ENCODE data around the gene ADGRG3.
"Not testable (repeated sequence)": the region's sequence is repeated elsewhere in the genome, so short reads cannot be mapped to it uniquely, and the experiment has no call there.

Gene ADGRG3

DNA sequence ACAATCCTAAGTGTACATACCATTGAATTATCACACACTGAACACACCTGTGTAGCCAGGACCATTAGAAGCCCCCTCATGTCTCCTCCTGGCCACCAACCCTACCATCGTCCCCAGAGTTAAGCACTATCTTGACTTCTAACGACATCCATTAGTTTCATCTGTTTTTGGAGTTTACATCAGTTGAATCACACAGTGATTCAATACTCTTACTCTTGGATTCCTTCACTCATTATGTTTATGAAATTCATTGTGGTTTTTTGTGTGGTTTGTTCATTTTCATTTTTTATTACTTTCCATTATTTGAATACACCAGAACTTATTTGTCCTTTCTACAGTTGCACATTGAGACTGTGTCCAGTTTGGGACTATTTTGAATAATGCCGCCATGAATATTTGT, 40.1 kb downstream of the ADGRG3 start:
- Histone ChIP-seq H3K4me1 (ENCODE audit: control insufficient read depth, insufficient read depth, low read length) (no peaks in the 10 kb centered on the region), H3K4me3 (ENCODE audit: low read length) (no peak overlapping the region), H3K9ac (ENCODE audit: low read length) (no peak overlapping the region), H3K27me3 (ENCODE audit: control insufficient read depth, insufficient read depth, low read length) (no peaks in the 10 kb centered on the region), H3K36me3 (ENCODE audit: control insufficient read depth, insufficient read depth, low read length) (no peaks in the 10 kb centered on the region), H3K27ac (ENCODE audit: low read depth, low read length) (no peak overlapping the region)

DNA sequence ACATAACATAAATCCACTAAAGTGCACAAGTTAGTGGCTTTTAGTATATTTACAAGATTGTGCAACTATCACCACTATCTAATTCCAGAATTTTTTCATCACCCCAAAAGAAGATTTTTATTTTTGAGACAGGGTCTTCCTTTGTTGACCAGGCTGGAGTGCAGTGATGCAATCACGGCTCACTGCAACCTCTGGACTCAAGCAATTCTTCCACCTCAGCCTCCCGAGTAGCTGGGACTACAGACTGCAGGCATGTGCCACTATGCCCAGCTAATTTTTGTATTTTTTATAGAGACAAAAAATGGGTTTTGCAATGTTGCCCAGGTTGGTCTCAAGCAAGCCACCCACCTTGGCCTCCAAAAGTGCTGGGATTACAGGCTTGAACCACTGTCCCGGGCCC, 41.6 kb downstream of the ADGRG3 start:
- H3K4me1 ChIP-seq (ENCODE audit: control insufficient read depth, insufficient read depth, low read length), result no peaks in the 10 kb centered on the region
- no peaks in the 10 kb centered on the region for H3K27me3 ChIP-seq (ENCODE audit: control insufficient read depth, insufficient read depth, low read length)
- no peaks in the 10 kb centered on the region for H3K36me3 ChIP-seq (ENCODE audit: control insufficient read depth, insufficient read depth, low read length)

DNA sequence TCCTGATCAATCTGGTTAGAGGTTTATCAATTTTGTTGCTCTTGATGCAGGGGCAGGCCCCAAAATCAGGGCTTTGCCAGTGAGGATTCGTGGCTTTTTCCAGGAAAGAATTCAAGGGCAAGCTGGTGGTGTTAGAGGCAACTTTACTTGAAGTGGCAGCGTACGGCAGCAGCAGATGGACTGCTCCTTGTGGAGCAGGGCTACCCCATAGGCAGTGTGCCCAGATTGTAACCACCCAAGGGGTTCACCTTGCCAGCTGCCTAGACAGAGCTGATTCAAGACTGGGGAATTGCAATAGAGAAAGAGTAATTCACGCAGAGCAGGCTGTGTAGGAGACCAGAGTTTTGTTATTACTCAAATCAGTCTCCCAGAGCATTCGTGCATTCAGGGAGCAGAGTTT, 43.2 kb downstream of the ADGRG3 start:
- Histone ChIP-seq H3K4me1 (ENCODE audit: control insufficient read depth, insufficient read depth, low read length) (no peaks in the 10 kb centered on the region), H3K36me3 (ENCODE audit: control insufficient read depth, insufficient read depth, low read length) (no peaks in the 10 kb centered on the region), H3K4me3 (ENCODE audit: low read length) (no peak overlapping the region), H3K27me3 (ENCODE audit: control insufficient read depth, insufficient read depth, low read length) (no peaks in the 10 kb centered on the region), H3K9ac (ENCODE audit: low read length) (no peak overlapping the region), H3K27ac (ENCODE audit: low read depth, low read length) (no peak overlapping the region)

More for the DNA sequence above, 41.6 kb downstream of the ADGRG3 start:
- Histone ChIP-seq H3K9ac (ENCODE audit: low read length) (no peak overlapping the region), H3K4me3 (ENCODE audit: low read length) (no peak overlapping the region), H3K27ac (ENCODE audit: low read depth, low read length) (no peak overlapping the region)

DNA sequence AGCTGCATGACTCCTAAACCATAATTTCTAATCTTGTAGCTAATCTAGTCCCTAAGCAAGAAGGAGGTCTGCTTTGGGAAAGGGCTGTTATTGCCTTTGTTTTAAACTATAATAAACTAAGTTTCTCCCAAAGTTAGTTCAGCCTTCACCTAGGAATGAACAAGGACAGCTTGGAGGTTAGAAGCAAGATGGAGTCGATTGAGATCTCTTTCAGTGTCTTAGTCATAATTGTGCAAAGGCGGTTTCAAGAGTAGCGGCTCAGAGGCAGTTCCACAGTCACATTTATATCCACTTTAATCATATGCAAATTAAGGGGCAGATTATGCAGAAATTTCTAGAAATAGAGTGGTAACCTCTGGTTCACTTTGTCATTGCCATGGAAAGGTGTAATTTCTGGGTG, 43.9 kb downstream of the ADGRG3 start:
- no peaks in the 10 kb centered on the region for H3K36me3 ChIP-seq (ENCODE audit: control insufficient read depth, insufficient read depth, low read length)
- no peak overlapping the region for H3K4me3 ChIP-seq (ENCODE audit: low read length)
- H3K27ac ChIP-seq (ENCODE audit: low read depth, low read length), result no peak overlapping the region
- H3K27me3 ChIP-seq (ENCODE audit: control insufficient read depth, insufficient read depth, low read length), result peaks cover 3% of the 10 kb centered on the region
- H3K9ac ChIP-seq (ENCODE audit: low read length), result no peak overlapping the region
- H3K4me1 ChIP-seq (ENCODE audit: control insufficient read depth, insufficient read depth, low read length), result no peaks in the 10 kb centered on the region

DNA sequence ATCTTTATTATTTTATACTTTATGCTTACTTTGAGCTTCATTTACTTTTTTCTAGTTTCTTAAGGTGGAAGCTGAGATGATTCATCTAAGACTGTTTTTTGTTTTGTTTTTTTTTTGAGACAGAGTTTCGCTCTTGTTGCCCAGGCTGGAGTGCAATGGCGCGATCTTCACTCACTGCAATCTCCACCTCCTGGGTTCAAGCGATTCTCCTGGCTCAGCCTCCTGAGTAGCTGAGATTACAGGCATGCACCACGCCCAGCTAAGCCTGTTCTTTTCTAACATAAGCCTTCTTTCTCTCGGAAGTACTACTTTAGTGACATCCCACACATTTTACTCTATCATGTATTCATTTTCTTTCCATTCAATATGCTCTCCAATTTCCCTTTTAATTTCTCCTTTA, 44.5 kb downstream of the ADGRG3 start:
- not testable (repeated sequence) for H3K9ac ChIP-seq (ENCODE audit: low read length); H3K27me3 ChIP-seq (ENCODE audit: control insufficient read depth, insufficient read depth, low read length); H3K4me3 ChIP-seq (ENCODE audit: low read length); H3K36me3 ChIP-seq (ENCODE audit: control insufficient read depth, insufficient read depth, low read length); H3K4me1 ChIP-seq (ENCODE audit: control insufficient read depth, insufficient read depth, low read length); H3K27ac ChIP-seq (ENCODE audit: low read depth, low read length)

DNA sequence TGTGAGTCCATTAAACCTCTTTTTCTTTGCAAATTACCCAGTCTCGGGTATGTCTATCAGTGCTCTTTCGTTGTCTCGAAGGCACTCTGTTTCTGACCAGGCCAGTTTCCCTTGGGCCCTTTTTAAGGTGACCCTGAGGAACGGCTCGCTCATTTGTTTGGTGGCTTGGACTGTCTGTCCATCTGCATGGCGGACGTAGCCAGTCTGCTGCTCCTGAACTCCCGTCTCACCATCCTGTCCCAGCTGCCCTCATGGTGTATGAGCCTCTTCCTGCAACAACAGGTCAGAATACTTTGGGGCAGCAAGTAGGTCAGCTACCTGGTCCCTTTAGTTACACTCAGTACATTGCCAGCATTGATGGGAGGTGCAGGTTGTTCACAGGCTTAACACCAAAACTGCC, 45.5 kb downstream of the ADGRG3 start:
- H3K27me3 ChIP-seq (ENCODE audit: control insufficient read depth, insufficient read depth, low read length), result peaks cover 3% of the 10 kb centered on the region
- H3K9ac ChIP-seq (ENCODE audit: low read length), result no peak overlapping the region
- no peaks in the 10 kb centered on the region for H3K4me1 ChIP-seq (ENCODE audit: control insufficient read depth, insufficient read depth, low read length)
- no peak overlapping the region for H3K27ac ChIP-seq (ENCODE audit: low read depth, low read length)
- no peaks in the 10 kb centered on the region for H3K36me3 ChIP-seq (ENCODE audit: control insufficient read depth, insufficient read depth, low read length)
- H3K4me3 ChIP-seq (ENCODE audit: low read length), result no peak overlapping the region

DNA sequence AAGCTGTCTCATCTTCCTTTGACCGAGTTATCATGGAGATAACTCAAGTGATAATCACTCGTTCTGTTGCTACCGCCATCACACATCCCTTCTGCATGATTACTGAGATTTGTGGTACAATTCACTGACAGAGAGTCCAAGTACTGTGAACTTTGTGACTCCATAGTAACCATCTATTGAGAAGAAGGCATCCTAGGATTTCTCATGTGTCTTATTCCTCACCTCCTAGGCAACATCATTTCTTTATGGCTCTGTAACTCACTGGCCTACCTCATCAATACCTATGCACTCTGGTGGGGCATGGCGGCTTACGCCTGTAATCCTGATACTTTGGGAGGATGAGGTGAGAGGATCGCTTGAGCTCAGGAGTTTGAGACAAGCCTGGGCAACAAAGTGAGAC, 45.9 kb downstream of the ADGRG3 start:
- H3K4me3 ChIP-seq (ENCODE audit: low read length), result no peak overlapping the region
- H3K36me3 ChIP-seq (ENCODE audit: control insufficient read depth, insufficient read depth, low read length), result no peaks in the 10 kb centered on the region
- no peak overlapping the region for H3K27ac ChIP-seq (ENCODE audit: low read depth, low read length)
- peaks cover 3% of the 10 kb centered on the region for H3K27me3 ChIP-seq (ENCODE audit: control insufficient read depth, insufficient read depth, low read length)
- H3K9ac ChIP-seq (ENCODE audit: low read length), result no peak overlapping the region
- H3K4me1 ChIP-seq (ENCODE audit: control insufficient read depth, insufficient read depth, low read length), result no peaks in the 10 kb centered on the region

DNA sequence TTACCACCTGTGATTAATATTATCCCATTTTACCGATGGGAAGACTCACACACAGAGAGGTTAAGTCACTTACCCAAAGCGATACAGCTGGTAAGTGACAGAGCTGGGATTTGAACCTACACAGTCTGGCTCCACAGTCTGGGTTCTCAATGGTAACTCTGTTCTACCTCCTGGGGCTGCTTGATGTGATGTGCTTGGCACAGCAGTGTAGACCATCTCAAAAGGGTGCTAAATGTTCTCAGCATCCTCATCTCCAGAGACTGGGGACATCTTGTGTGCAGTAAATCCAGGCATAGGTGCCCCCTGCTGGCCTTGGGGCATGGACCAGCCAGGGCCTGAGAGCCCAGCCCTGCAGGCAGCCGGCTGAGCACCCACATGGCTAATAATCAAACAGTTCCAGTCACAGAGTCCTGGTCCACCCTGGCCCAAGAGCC, 52.1 kb downstream of the ADGRG3 start:
- no peak overlapping the region for H3K4me3 ChIP-seq (ENCODE audit: low read length)
- H3K27ac ChIP-seq (ENCODE audit: low read depth, low read length), result no peak overlapping the region

DNA sequence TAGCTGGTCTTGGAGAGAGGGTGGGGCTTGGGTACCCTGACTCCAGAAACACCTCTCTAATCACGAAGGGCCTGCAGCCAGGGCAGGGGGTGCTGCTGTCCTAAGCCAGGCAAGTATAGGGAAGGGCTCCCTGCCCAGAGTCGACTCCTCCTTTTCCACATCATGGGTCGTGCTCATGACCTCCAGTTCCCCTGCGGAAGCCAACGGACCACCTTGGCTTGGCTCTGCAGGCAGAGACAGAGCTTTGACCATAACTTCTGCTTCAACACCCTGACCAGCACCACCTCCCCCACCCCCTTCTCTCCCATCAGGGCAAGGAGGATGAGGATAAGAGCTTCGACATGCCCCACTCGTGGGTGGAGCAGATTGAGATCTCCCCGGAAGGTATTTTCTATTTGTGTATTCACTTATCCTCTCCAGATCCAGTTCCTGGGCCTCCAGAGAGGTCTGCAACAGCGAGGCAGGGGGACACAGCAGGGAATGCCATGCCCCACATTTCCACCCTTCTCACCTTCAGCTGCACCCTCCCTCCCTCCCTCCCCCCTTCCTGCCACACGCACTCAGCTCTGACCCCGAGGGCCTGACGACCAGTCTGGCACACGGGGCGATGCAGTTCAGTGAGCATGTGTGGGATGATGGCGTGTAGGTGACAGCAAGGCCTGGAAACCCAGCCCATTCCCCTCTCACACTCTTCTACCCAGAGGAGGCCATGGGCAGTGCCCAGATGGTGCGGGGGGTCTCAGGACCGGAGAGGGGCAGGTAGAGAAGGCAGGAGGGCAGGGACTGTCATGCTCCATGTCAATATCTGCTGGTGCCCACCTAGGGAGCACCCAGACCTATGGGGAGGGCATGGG, 53.5 kb downstream of the ADGRG3 start:
- H3K36me3 ChIP-seq (ENCODE audit: control insufficient read depth, insufficient read depth, low read length), result no peaks in the 10 kb centered on the region
- H3K27ac ChIP-seq (ENCODE audit: low read depth, low read length), result no peak overlapping the region
- no peak overlapping the region for H3K9ac ChIP-seq (ENCODE audit: low read length)
- H3K4me1 ChIP-seq (ENCODE audit: control insufficient read depth, insufficient read depth, low read length), result no peaks in the 10 kb centered on the region
- peaks cover under 1% of the 10 kb centered on the region for H3K27me3 ChIP-seq (ENCODE audit: control insufficient read depth, insufficient read depth, low read length)
- H3K4me3 ChIP-seq (ENCODE audit: low read length), result no peak overlapping the region

More for the DNA sequence above, 52.1 kb downstream of the ADGRG3 start:
- Histone ChIP-seq H3K4me1 (ENCODE audit: control insufficient read depth, insufficient read depth, low read length) (no peaks in the 10 kb centered on the region), H3K9ac (ENCODE audit: low read length) (no peak overlapping the region), H3K36me3 (ENCODE audit: control insufficient read depth, insufficient read depth, low read length) (no peaks in the 10 kb centered on the region), H3K27me3 (ENCODE audit: control insufficient read depth, insufficient read depth, low read length) (peaks cover 3% of the 10 kb centered on the region)

DNA sequence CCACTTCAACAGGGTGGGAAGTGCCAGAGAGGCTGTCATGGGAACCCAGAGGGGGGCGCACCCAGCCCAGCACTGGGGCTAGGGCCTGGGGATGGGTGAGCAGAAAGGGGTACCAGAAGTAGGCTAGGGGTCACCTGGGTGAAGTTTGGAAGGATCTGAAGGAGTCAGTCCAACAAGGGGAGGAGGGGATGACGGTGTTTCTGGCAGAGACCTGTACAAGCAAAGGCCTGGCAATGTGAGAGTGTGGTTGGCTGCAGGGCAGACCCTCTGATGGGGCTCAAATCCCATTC, 54.0 kb downstream of the ADGRG3 start:
- H3K4me3 ChIP-seq (ENCODE audit: low read length), result no peak overlapping the region
- H3K27me3 ChIP-seq (ENCODE audit: control insufficient read depth, insufficient read depth, low read length), result no peaks in the 10 kb centered on the region

DNA sequence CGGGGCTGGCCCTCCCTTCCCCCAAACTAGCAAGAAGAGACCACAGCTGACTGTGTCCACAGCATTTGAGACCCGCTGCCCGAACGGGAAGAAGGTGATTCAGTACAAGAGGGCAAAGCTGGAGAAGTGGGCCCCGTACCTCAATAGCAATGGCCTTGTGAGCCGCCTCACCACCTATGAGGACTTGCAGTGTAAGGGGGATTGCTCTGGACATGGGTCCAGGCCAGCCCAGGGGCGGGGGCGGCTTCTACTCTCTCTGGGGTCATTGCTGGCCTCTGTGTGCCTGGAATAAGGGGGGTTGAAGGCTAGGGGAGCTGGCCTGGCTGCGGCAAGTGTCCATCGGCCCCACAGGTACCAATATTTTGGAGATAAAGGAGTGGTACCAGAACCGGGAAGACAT, 54.5 kb downstream of the ADGRG3 start:
- Histone ChIP-seq H3K4me3 (ENCODE audit: low read length) (no peak overlapping the region), H3K4me1 (ENCODE audit: control insufficient read depth, insufficient read depth, low read length) (no peaks in the 10 kb centered on the region), H3K9ac (ENCODE audit: low read length) (no peak overlapping the region), H3K27me3 (ENCODE audit: control insufficient read depth, insufficient read depth, low read length) (no peaks in the 10 kb centered on the region), H3K27ac (ENCODE audit: low read depth, low read length) (no peak overlapping the region), H3K36me3 (ENCODE audit: control insufficient read depth, insufficient read depth, low read length) (no peaks in the 10 kb centered on the region)

More for the DNA sequence above, 54.0 kb downstream of the ADGRG3 start:
- Histone ChIP-seq H3K27ac (ENCODE audit: low read depth, low read length) (no peak overlapping the region), H3K36me3 (ENCODE audit: control insufficient read depth, insufficient read depth, low read length) (no peaks in the 10 kb centered on the region), H3K4me1 (ENCODE audit: control insufficient read depth, insufficient read depth, low read length) (no peaks in the 10 kb centered on the region), H3K9ac (ENCODE audit: low read length) (no peak overlapping the region)

DNA sequence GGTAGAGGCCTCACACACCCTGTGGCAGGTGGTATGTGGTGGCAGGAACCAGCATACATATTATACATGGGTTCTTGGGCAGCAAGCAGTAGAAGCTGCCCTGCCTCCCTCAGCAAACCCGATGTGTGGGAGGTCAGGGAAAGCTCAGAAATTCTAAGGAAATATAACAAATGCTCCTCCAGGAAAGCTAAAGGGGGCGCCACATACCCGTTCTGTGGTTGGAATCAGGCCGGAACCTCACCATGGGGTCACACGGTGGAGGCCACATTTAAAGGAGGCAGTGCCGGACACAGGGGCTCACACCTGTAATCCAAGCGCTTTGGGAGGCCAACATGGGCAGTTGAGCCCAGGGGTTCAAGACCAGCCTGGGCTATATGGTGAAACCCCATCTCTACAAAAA, 55.1 kb downstream of the ADGRG3 start:
- no peak overlapping the region for H3K4me3 ChIP-seq (ENCODE audit: low read length)
- no peak overlapping the region for H3K9ac ChIP-seq (ENCODE audit: low read length)
- no peaks in the 10 kb centered on the region for H3K4me1 ChIP-seq (ENCODE audit: control insufficient read depth, insufficient read depth, low read length)
- H3K27me3 ChIP-seq (ENCODE audit: control insufficient read depth, insufficient read depth, low read length), result no peaks in the 10 kb centered on the region
- H3K36me3 ChIP-seq (ENCODE audit: control insufficient read depth, insufficient read depth, low read length), result no peaks in the 10 kb centered on the region
- H3K27ac ChIP-seq (ENCODE audit: low read depth, low read length), result no peak overlapping the region

DNA sequence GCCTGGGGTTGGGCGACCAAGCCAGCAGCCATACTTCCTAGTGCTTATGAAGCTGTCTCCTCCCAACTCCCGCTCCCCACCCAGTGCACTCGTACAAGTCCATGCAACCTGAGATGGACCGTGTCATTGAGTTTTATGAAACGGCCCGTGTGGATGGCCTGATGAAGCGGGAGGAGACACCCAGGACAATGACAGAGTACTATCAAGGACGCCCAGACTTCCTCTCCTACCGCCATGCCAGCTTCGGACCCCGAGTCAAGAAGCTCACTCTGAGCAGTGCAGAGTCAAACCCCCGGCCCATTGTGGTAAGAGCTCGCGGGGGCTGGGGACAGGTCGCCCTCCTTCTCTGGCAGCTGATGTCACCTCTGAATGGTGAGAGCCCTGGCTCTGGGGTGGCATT, 56.4 kb downstream of the ADGRG3 start:
- H3K27me3 ChIP-seq (ENCODE audit: control insufficient read depth, insufficient read depth, low read length), result no peaks in the 10 kb centered on the region
- H3K9ac ChIP-seq (ENCODE audit: low read length), result no peak overlapping the region
- H3K36me3 ChIP-seq (ENCODE audit: control insufficient read depth, insufficient read depth, low read length), result no peaks in the 10 kb centered on the region
- no peaks in the 10 kb centered on the region for H3K4me1 ChIP-seq (ENCODE audit: control insufficient read depth, insufficient read depth, low read length)
- H3K27ac ChIP-seq (ENCODE audit: low read depth, low read length), result no peak overlapping the region
- no peak overlapping the region for H3K4me3 ChIP-seq (ENCODE audit: low read length)

All from rectal smooth muscle tissue (tissue), 1 donor.